ENCODE results near the gene FTSJ1. TPM values are rescaled to one million over a fixed set of nuclear protein-coding genes. Genes with fewer than 3 reads are reported as not detected.
"Not testable (repeated sequence)": the region's sequence is repeated elsewhere in the genome, so short reads cannot be mapped to it uniquely, and the experiment has no call there.

FTSJ1 gene
- total RNA-seq, 2 donors from 2014 or later = 83.8 to 120 TPM

GRCh38 chrX:48514126-48514806 lies 38.3 kb downstream of the FTSJ1 start:
- H3K9me3 Mint-ChIP-seq = no peaks in the 10 kb centered on the region
- peak overlapping the region in 1 of 2 donors; percentile 17 for H3K27ac Mint-ChIP-seq
- H3K36me3 Mint-ChIP-seq = peaks cover 4% of the 10 kb centered on the region
- no peak overlapping the region for H3K4me3 Mint-ChIP-seq
- H3K4me1 Mint-ChIP-seq (ENCODE audit: low read depth in 2 of 2) = peaks cover 18 to 23% of the 10 kb centered on the region in 2 donors
- no peak for ATAC-seq
- no peak for DNase-seq (ENCODE audit: low spot score)
- no peaks in the 10 kb centered on the region for H3K27me3 Mint-ChIP-seq

- Mint-ChIP-seq H3K27me3 (no peaks in the 10 kb centered on the region), H3K4me3 (no peak overlapping the region), H3K36me3 (peaks cover 4% of the 10 kb centered on the region), H3K9me3 (no peaks in the 10 kb centered on the region), H3K4me1 (ENCODE audit: low read depth in 2 of 2) (peaks cover 13 to 16% of the 10 kb centered on the region in 2 donors), H3K27ac (peak overlapping the region in 1 of 2 donors; percentile 17)
- no peak for DNase-seq (ENCODE audit: low spot score)
- no peak for ATAC-seq
Observed at GRCh38 chrX:48514868-48515460, 39.0 kb downstream of the FTSJ1 start.

- peaks cover 13 to 20% of the 10 kb centered on the region in 2 donors for H3K4me1 Mint-ChIP-seq (ENCODE audit: low read depth in 2 of 2)
Observed at GRCh38 chrX:48515842-48516241, 39.8 kb downstream of the FTSJ1 start.

GRCh38 chrX:48516285-48516684 lies 40.3 kb downstream of the FTSJ1 start:
- peaks cover 0 to 3% of the 10 kb centered on the region in 2 donors for H3K27me3 Mint-ChIP-seq
- H3K4me3 Mint-ChIP-seq = no peak overlapping the region
- ATAC-seq = no peak
- H3K9me3 Mint-ChIP-seq = no peaks in the 10 kb centered on the region
- peaks cover 13 to 23% of the 10 kb centered on the region in 2 donors for H3K4me1 Mint-ChIP-seq (ENCODE audit: low read depth in 2 of 2)
- H3K36me3 Mint-ChIP-seq = peaks cover 4% of the 10 kb centered on the region
- no peak overlapping the region for H3K27ac Mint-ChIP-seq
- no peak for DNase-seq (ENCODE audit: low spot score)

More at GRCh38 chrX:48515842-48516241, 39.8 kb downstream of the FTSJ1 start:
- H3K4me3 Mint-ChIP-seq = no peak overlapping the region
- no peaks in the 10 kb centered on the region for H3K9me3 Mint-ChIP-seq
- peaks cover 4% of the 10 kb centered on the region for H3K36me3 Mint-ChIP-seq
- DNase-seq (ENCODE audit: low spot score) (no peak), ATAC-seq (no peak)
- peaks cover 0 to 3% of the 10 kb centered on the region in 2 donors for H3K27me3 Mint-ChIP-seq
- no peak overlapping the region for H3K27ac Mint-ChIP-seq

- Mint-ChIP-seq H3K9me3 (no peaks in the 10 kb centered on the region), H3K4me1 (ENCODE audit: low read depth in 2 of 2) (peaks cover 14 to 19% of the 10 kb centered on the region in 2 donors), H3K4me3 (no peak overlapping the region), H3K27me3 (peaks cover 0 to 3% of the 10 kb centered on the region in 2 donors), H3K36me3 (peaks cover 4% of the 10 kb centered on the region), H3K27ac (peak overlapping the region in 1 of 2 donors; percentile 39)
- DNase-seq (ENCODE audit: low spot score) = no peak
- ATAC-seq = no peak
Observed at GRCh38 chrX:48516987-48517386, 41.0 kb downstream of the FTSJ1 start.

- H3K4me3 Mint-ChIP-seq; H3K36me3 Mint-ChIP-seq; ATAC-seq; H3K9me3 Mint-ChIP-seq; H3K27me3 Mint-ChIP-seq; DNase-seq (ENCODE audit: low spot score): not testable (repeated sequence)
- peak overlapping the region; percentile 91 to 100 for H3K27ac Mint-ChIP-seq
- peaks cover 17 to 18% of the 10 kb centered on the region in 2 donors for H3K4me1 Mint-ChIP-seq (ENCODE audit: low read depth in 2 of 2)
Observed at GRCh38 chrX:48519481-48519880, 43.5 kb downstream of the FTSJ1 start.

- H3K4me1 Mint-ChIP-seq (ENCODE audit: low read depth in 2 of 2) = peaks cover 17 to 18% of the 10 kb centered on the region in 2 donors
- no peaks in the 10 kb centered on the region for H3K9me3 Mint-ChIP-seq
- no peak for ATAC-seq
- peaks cover 0 to 3% of the 10 kb centered on the region in 2 donors for H3K27me3 Mint-ChIP-seq
- peak overlapping the region; percentile 94 for H3K4me3 Mint-ChIP-seq
- H3K27ac Mint-ChIP-seq = peak overlapping the region; percentile 91 to 100
- DNase-seq (ENCODE audit: low spot score) = no peak
- H3K36me3 Mint-ChIP-seq = peaks cover 9% of the 10 kb centered on the region
Observed at GRCh38 chrX:48520455-48520854, 44.5 kb downstream of the FTSJ1 start.

- Mint-ChIP-seq H3K27ac (peak overlapping the region; percentile 91 to 100), H3K4me1 (ENCODE audit: low read depth in 2 of 2) (peaks cover 17 to 18% of the 10 kb centered on the region in 2 donors), H3K27me3 (peaks cover 0 to 3% of the 10 kb centered on the region in 2 donors), H3K4me3 (peak overlapping the region; percentile 94), H3K9me3 (no peaks in the 10 kb centered on the region), H3K36me3 (peaks cover 9% of the 10 kb centered on the region)
- ATAC-seq (peak in 1 of 2 donors; percentile 7), DNase-seq (ENCODE audit: low spot score) (no peak)
Observed at GRCh38 chrX:48520976-48521352, 45.0 kb downstream of the FTSJ1 start.

- ATAC-seq (peak; percentile 95), DNase-seq (ENCODE audit: low spot score) (peak; percentile 95)
- Mint-ChIP-seq H3K4me1 (ENCODE audit: low read depth in 2 of 2) (peaks cover 20 to 22% of the 10 kb centered on the region in 2 donors), H3K27ac (peak within 1 kb of the TSS; percentile 91 to 100), H3K27me3 (peaks cover 0 to 4% of the 10 kb centered on the region in 2 donors), H3K4me3 (peak within 1 kb of the TSS; percentile 94), H3K36me3 (peaks cover 8% of the 10 kb centered on the region), H3K9me3 (no peaks in the 10 kb centered on the region)
Observed at GRCh38 chrX:48521353-48522243, 45.6 kb downstream of the FTSJ1 start, which contains the start of gene EBP. Gene EBP (plus strand): TSS chrX:48521808. CDS start chrX:48523772, 1,964 bp downstream.

GRCh38 chrX:48522291-48522690 lies 46.3 kb downstream of the FTSJ1 start:
- peak overlapping the region; percentile 94 for H3K4me3 Mint-ChIP-seq
- no peak for ATAC-seq
- peaks cover 0 to 5% of the 10 kb centered on the region in 2 donors for H3K27me3 Mint-ChIP-seq
- no peaks in the 10 kb centered on the region for H3K9me3 Mint-ChIP-seq
- H3K36me3 Mint-ChIP-seq = peaks cover 11% of the 10 kb centered on the region
- peak overlapping the region; percentile 91 to 100 for H3K27ac Mint-ChIP-seq
- H3K4me1 Mint-ChIP-seq (ENCODE audit: low read depth in 2 of 2) = peaks cover 22 to 25% of the 10 kb centered on the region in 2 donors
- DNase-seq (ENCODE audit: low spot score) = no peak

GRCh38 chrX:48523682-48524081 lies 47.7 kb downstream of the FTSJ1 start:
- DNase-seq (ENCODE audit: low spot score) (no peak), ATAC-seq (no peak)
- peak overlapping the region; percentile 47 to 54 for H3K27ac Mint-ChIP-seq
- no peaks in the 10 kb centered on the region for H3K9me3 Mint-ChIP-seq
- peaks cover 23 to 25% of the 10 kb centered on the region in 2 donors for H3K4me1 Mint-ChIP-seq (ENCODE audit: low read depth in 2 of 2)
- H3K27me3 Mint-ChIP-seq = peaks cover 0 to 5% of the 10 kb centered on the region in 2 donors
- peaks cover 17% of the 10 kb centered on the region for H3K36me3 Mint-ChIP-seq
- peak overlapping the region; percentile 94 for H3K4me3 Mint-ChIP-seq

- H3K9me3 Mint-ChIP-seq; H3K27ac Mint-ChIP-seq; H3K4me3 Mint-ChIP-seq; H3K27me3 Mint-ChIP-seq; DNase-seq (ENCODE audit: low spot score); ATAC-seq: not testable (repeated sequence)
- H3K4me1 Mint-ChIP-seq (ENCODE audit: low read depth in 2 of 2) = peaks cover 17 to 18% of the 10 kb centered on the region in 2 donors
- peaks cover 17% of the 10 kb centered on the region for H3K36me3 Mint-ChIP-seq
Observed at GRCh38 chrX:48525853-48526252, 49.9 kb downstream of the FTSJ1 start.

- peaks cover 0 to 7% of the 10 kb centered on the region in 2 donors for H3K27me3 Mint-ChIP-seq
- H3K36me3 Mint-ChIP-seq = peaks cover 19% of the 10 kb centered on the region
- peak overlapping the region; percentile 56 to 74 for H3K27ac Mint-ChIP-seq
- DNase-seq (ENCODE audit: low spot score) (no peak), ATAC-seq (no peak)
- peaks cover 32 to 45% of the 10 kb centered on the region in 2 donors for H3K4me1 Mint-ChIP-seq (ENCODE audit: low read depth in 2 of 2)
- no peak overlapping the region for H3K4me3 Mint-ChIP-seq
- H3K9me3 Mint-ChIP-seq = no peaks in the 10 kb centered on the region
Observed at GRCh38 chrX:48530736-48531135, 54.7 kb downstream of the FTSJ1 start.
